ENCODE results near the gene SCARB1.

SCARB1 gene

GRCh38 chr12:124755801-124756148, 107.9 kb downstream of the SCARB1 start:
- DNase-seq = no peak

GRCh38 chr12:124754949-124755800, 108.5 kb downstream of the SCARB1 start:
- peak; percentile 52 for DNase-seq

- DNase-seq = no peak
These were observed 109.2 kb downstream of the SCARB1 start for GRCh38 chr12:124754491-124754890.

DNA sequence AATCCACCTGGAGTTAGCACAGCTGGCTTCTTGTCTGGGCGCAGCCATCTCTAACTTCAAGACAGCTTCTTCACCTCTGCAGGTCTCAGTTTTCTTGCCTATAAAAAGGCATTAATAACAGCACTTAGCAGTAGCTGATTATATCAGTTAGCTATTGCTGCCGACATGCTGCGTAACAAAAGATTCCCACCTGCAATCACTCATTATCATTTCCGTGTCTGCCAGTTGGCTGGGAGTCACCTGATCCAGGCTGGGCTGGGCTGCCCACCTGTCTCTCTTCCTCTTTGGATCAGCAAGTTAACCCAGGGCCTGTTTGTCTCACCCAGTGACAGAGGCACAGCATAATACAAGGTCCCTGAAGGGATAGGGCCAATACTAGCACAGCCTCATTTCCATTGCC, 109.7 kb downstream of the SCARB1 start:
- DNase-seq = no peak

DNA sequence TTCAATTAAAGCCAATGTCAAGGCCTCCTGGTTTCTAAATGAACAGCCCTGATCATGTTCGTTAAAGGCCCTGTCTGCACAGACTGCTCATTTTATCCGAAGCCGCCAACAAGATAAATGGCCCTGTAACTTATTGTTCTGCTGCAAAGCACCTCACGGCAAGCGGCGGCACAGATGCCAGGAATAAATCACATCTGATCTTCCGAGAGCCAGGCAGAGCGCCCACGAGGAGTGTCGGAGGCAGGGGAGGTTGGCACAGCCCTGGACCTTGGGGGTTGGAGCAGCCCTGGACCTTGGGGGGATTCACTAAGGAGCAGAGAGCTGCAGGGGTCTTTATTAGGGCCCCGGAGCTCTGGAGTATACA, 110.5 kb downstream of the SCARB1 start:
- no peak for DNase-seq

GRCh38 chr12:124752437-124753227, 111.0 kb downstream of the SCARB1 start:
- no peak for DNase-seq

DNA sequence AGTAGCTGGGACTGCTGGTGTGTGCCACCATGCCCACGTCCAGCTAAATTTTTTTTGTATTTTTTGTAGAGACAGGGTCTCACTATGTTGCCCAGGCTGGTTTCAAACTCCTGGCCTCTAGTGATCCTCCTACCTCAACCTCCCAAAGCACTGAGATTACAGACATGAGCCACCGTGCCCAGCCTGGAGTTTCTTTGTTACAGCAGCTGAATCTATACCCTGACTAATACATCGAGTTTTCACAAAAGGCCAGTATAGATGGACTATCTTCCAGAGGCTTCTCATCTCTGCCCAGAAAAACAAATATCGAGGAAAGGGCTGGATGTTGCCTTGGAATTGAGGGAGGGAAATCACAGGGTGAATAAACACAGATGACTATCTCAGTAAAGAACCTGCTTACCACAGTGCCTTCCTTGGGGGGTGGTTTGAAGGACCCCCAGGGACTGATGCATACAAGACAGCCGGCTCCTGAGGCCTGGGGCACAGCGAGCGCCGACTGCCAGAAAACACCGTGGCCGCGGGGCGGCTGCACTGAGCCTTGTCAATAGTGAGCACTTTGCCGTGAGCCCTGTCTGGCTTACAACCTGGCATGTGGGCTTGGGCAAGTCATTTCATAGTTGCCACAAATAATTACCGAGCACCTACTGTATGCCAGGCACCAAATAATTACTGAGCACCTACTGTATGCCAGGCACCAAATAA, 111.9 kb downstream of the SCARB1 start:
- DNase-seq = no peak

GRCh38 chr12:124750787-124751471, 112.7 kb downstream of the SCARB1 start:
- peak; percentile 14 for DNase-seq

- DNase-seq = no peak
These were observed 113.5 kb downstream of the SCARB1 start for GRCh38 chr12:124750149-124750656.

GRCh38 chr12:124749725-124750124, 113.9 kb downstream of the SCARB1 start:
- DNase-seq = no peak

DNA sequence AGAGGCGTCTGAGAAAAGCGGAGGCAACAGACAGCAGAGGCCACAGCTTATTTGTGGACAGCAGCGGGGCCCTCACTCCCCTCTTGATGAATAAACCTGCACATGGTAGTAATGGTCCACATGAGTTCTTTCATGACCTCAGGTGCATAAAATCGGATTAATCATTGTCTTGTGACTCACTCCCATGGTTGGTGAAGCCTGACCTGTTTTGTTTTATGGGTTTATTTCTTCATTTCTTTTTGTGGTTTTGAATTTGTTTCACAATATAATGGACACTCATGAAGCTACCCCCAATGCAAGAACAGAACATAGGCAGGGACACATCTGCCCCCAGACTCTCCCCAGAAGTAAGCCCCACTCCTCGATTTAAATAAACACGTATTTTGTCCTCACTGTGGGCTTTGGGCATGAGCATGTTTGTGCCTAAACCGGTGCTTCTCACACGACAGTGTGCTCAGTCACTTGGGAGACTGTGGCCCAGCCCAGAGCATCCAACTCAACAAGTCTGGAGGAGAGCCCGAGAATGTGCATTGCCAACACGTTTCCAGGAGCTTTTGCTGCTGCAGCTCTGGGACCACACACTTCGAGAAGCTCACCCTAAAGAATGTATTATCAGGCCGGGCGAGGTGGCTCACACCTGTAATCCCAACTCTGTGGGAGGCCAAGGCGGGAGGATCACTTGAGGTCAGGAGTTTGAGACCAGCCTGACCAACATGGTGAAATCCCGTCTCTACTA, 116.1 kb downstream of the SCARB1 start:
- DNase-seq = no peak

DNA sequence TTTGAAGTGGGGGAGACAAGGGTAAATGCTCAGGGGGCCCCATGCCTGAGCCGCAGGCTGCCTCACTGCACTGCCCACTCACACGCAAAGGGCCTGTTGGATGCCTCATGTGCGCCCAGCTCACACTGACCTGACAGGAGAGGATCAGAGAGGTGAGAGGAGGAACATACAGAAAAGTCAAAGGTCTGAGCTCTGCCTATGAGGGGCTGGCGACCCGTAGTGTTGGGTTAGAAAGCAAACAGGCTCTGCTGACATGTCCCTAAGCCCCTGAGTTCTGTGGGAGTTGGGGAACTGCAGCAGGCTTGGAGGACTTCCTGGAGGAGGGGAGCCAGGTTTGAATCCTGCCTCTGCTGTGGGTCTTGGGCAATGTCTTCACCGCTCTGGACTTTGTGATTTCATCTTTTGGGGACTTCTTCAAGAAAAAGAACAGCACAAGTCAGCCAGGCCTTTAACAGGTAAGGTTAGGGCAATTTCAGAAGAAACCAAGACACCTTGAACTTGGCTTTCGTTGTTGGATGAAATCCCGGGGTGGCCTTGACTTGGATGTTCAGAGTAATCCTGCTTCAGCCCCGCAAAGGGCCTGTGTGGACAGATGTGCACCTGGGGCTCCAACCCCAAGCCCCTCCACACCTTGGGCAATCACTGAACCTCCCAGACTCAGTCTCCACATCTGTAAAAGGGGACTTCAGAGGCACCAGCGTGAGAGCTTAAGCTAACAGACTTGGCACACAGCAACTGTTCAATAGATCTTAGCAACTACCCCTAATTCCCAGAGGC, 116.8 kb downstream of the SCARB1 start:
- DNase-seq = no peak

- peak; percentile 74 for DNase-seq
These were observed 117.6 kb downstream of the SCARB1 start for GRCh38 chr12:124745891-124746570.

- DNase-seq = no peak
These were observed 118.2 kb downstream of the SCARB1 start for GRCh38 chr12:124745465-124745890.

GRCh38 chr12:124744659-124745464, 118.8 kb downstream of the SCARB1 start:
- DNase-seq = peak; percentile 38

DNA sequence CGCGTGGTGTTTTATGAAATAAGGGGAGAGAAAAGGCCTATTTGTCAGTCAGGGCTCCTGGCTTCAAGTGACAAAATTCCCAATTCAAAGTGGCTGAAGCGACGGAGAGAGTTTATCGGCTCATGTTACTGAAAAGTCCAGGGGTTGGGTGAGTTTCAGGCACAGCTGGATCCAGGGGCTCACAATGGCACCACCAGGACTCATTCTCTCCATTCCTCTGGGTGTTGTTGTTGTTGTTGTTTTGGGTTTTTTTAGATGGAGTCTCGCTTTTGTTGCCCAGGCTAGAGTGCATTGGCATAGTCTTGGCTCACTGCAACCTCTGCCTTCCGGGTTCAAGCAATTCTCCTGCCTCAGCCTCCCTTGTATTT, 119.4 kb downstream of the SCARB1 start:
- DNase-seq = no peak

GRCh38 chr12:124743479-124744272, 120.0 kb downstream of the SCARB1 start:
- DNase-seq = no peak

DNA sequence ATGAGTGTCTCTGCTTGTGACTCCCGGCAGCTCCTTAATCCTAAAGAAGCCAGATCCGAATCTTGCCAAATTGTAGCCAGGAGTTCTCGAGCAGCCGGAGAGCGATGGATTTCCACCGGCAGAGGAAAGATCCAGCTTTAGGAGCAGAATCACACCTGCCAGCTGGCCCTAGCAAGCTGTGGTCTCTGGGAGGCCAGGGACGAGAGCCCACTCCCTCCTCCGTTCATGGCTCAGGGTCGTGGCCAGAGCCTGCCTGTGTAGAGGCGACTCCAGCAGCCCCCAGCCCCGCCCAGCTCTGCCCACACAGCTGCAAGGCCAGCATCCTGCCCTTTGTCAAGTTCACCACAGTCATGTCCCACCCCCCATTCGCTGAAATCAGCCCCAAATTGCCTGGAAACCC, 121.0 kb downstream of the SCARB1 start:
- DNase-seq = no peak

DNA sequence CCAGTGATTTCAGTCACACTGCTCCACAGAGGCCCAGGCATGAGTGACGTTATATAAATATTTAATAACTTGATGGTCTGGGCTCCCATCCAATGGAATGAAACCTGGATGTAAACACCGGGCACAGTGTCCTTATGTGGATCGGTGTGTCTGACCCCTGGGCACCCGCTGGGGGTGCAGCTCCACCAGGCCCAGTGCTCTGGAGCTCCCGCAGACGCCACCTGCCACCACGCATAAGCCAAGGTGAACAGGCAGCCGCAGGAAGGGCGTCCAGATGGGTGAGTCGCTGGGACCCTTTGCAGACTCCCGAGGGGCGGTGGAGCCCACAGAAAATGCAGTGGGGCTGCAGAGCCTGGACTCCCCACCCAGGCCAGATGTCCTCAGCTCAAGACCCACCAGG, 121.6 kb downstream of the SCARB1 start:
- no peak for DNase-seq
